Smooth muscle cell (in vitro differentiated cells): Measurements from ENCODE around the gene CYP4F8. TPM values are rescaled to one million over a fixed set of nuclear protein-coding genes. Genes with fewer than 3 reads are reported as not detected.
"Not testable (repeated sequence)": the region's sequence is repeated elsewhere in the genome, so short reads cannot be mapped to it uniquely, and the experiment has no call there.

ENCODE experiments used
- DNase-seq: peaks from one replicate; lab custom pipeline; 2025; ENCODE audit not compliant: unreplicated experiment; lab: John Stamatoyannopoulos, UW
- H2AFZ ChIP-seq: fragments of 200-600 bp; sonication (generic); 2 replicates; pipeline ENCODE4 v1.6.0; 2016; ENCODE audit warnings: antibody characterized with exemption, low read depth, mild to moderate bottlenecking
- H3F3A ChIP-seq: fragments of 200-600 bp; sonication (generic); 2 replicates; pipeline ENCODE4 v1.6.0; 2017; ENCODE audit warnings: antibody characterized with exemption, low read depth
- H3K27ac ChIP-seq: fragments of 200-600 bp; sonication (generic); 2 replicates; pipeline ENCODE4 v1.5.1; 2016; ENCODE audit warnings: low read depth, mild to moderate bottlenecking
- H3K27me3 ChIP-seq: fragments of 200-600 bp; sonication (generic); 2 replicates; pipeline ENCODE4 v1.6.1; 2016; ENCODE audit warnings: low read depth, mild to moderate bottlenecking
- H3K36me3 ChIP-seq: fragments of 200-600 bp; sonication (generic); 2 replicates; pipeline ENCODE4 v1.5.1; 2016; ENCODE audit warnings: low read depth
- H3K4me1 ChIP-seq: fragments of 200-600 bp; sonication (generic); 2 replicates; pipeline ENCODE4 v1.5.1; 2016; ENCODE audit warnings: low read depth
- H3K4me2 ChIP-seq: fragments of 200-600 bp; sonication (generic); 2 replicates; pipeline ENCODE4 v1.6.0; 2016; ENCODE audit warnings: mild to moderate bottlenecking
- H3K4me3 ChIP-seq: fragments of 200-600 bp; sonication (generic); 2 replicates; pipeline ENCODE4 v1.5.1; 2016; ENCODE audit warnings: mild to moderate bottlenecking
- H3K79me2 ChIP-seq: fragments of 200-600 bp; sonication (generic); 2 replicates; pipeline ENCODE4 v1.6.0; 2016; ENCODE audit warnings: low read depth, mild to moderate bottlenecking
- H3K9ac ChIP-seq: fragments of 200-600 bp; sonication (generic); 2 replicates; pipeline ENCODE4 v1.6.0; 2016; ENCODE audit warnings: low read depth
- H3K9me3 ChIP-seq: fragments of 200-600 bp; sonication (generic); replicated peaks from 2 replicates; pipeline ENCODE4 v1.5.1; 2016; ENCODE audit warnings: low read depth
- H4K20me1 ChIP-seq: fragments of 200-600 bp; sonication (generic); 2 replicates; pipeline ENCODE4 v1.6.0; 2016; ENCODE audit warnings: low read depth
- CTCF ChIP-seq: fragments of 200-600 bp; sonication (generic); IDR thresholded peaks from 2 replicates; pipeline ENCODE4 v1.5.1; 2017; ENCODE audit warnings: borderline replicate concordance, mild to moderate bottlenecking, antibody characterized with exemption; ENCODE audit not compliant: insufficient read depth, poor library complexity, severe bottlenecking
- WGBS: methylation state at CpG from one replicate; pipeline ENCODE4 v1.1.7; 2016; ENCODE audit warnings: low lambda C conversion rate; 5-methylcytosine and 5-hydroxymethylcytosine counted together
- polyA plus RNA-seq: library from polyadenylated mRNA; unstranded; fragments of >200 nt; fragmentation: Nextera tagmentation; extraction: Ambion mirVana; gene quantifications from 2 replicates; pipeline ENCODE4 v1.2.1, GENCODE V29; 2016
- total RNA-seq: library from RNA; depleted of rRNA; stranded (reverse); fragments of >200 nt; gene quantifications from 2 replicates; pipeline ENCODE4 v1.2.3, GENCODE V29; 2014

CYP4F8 gene
- total and polyA plus RNA-seq, 2 experiments from 2014 or later, result not detected

- Histone ChIP-seq H3K27ac (no peak overlapping the region), H3K4me1 (no peaks in the 10 kb centered on the region), H3K4me2 (no peak overlapping the region), H4K20me1 (no peaks in the 10 kb centered on the region), H3F3A (no peaks in the 10 kb centered on the region), H2AFZ (no peak overlapping the region), H3K9ac (no peak overlapping the region), H3K79me2 (no peaks in the 10 kb centered on the region), H3K36me3 (no peaks in the 10 kb centered on the region), H3K9me3 (peaks cover 2% of the 10 kb centered on the region), H3K4me3 (no peak overlapping the region), H3K27me3 (no peaks in the 10 kb centered on the region)
- no peak for TF ChIP-seq CTCF
- 46% methylated on average over 2 of the region's 2 CpGs for WGBS
- no peak for DNase-seq
These were observed 34.5 kb downstream of the CYP4F8 start for GRCh38 chr19:15649526-15649925.

- H3K9ac ChIP-seq, H3K9me3 ChIP-seq, H3F3A ChIP-seq, H3K79me2 ChIP-seq, H3K4me2 ChIP-seq, H2AFZ ChIP-seq, H3K27me3 ChIP-seq, H3K4me1 ChIP-seq, H3K36me3 ChIP-seq, H3K27ac ChIP-seq, H3K4me3 ChIP-seq, H4K20me1 ChIP-seq, DNase-seq: not testable (repeated sequence)
These were observed 35.1 kb downstream of the CYP4F8 start for GRCh38 chr19:15650123-15650522.

- no peak overlapping the region for H3K27ac ChIP-seq
- H4K20me1 ChIP-seq, result no peaks in the 10 kb centered on the region
- TF ChIP-seq CTCF, result no peak
- no peaks in the 10 kb centered on the region for H3K79me2 ChIP-seq
- no peak overlapping the region for H2AFZ ChIP-seq
- H3K27me3 ChIP-seq, result no peaks in the 10 kb centered on the region
- H3K4me2 ChIP-seq, result no peak overlapping the region
- H3K9me3 ChIP-seq, result peaks cover 3% of the 10 kb centered on the region
- DNase-seq, result no peak
- H3K36me3 ChIP-seq, result no peaks in the 10 kb centered on the region
- no peaks in the 10 kb centered on the region for H3F3A ChIP-seq
- no peaks in the 10 kb centered on the region for H3K4me1 ChIP-seq
- 64% methylated on average over 3 of the region's 3 CpGs for WGBS
- H3K4me3 ChIP-seq, result no peak overlapping the region
- H3K9ac ChIP-seq, result no peak overlapping the region
These were observed 36.8 kb downstream of the CYP4F8 start for GRCh38 chr19:15651791-15652190.

GRCh38 chr19:15652559-15653278, 37.7 kb downstream of the CYP4F8 start:
- Histone ChIP-seq H3K9ac (no peak overlapping the region), H3K79me2 (no peaks in the 10 kb centered on the region), H3K4me2 (no peak overlapping the region), H3K4me1 (no peaks in the 10 kb centered on the region), H4K20me1 (no peaks in the 10 kb centered on the region), H3K4me3 (no peak overlapping the region), H3K27me3 (no peaks in the 10 kb centered on the region), H3F3A (no peaks in the 10 kb centered on the region), H2AFZ (no peak overlapping the region), H3K9me3 (peaks cover 3% of the 10 kb centered on the region), H3K36me3 (no peaks in the 10 kb centered on the region), H3K27ac (no peak overlapping the region)
- no peak for TF ChIP-seq CTCF
- no peak for DNase-seq
- 80% methylated on average over 6 of the region's 8 CpGs for WGBS
